Measurements from ENCODE around the gene NFYC. TPM values are rescaled to one million over a fixed set of nuclear protein-coding genes. Genes with fewer than 3 reads are reported as not detected.

Gene NFYC
- total and polyA plus RNA-seq, 11 donors: 45.2 to 82.8 (median 66.1) TPM

GRCh38 chr1:40651138-40651857 lies 40.2 kb upstream of the NFYC start:
- Histone ChIP-seq H3K27ac (no peak overlapping the region), H3K27me3 (peaks cover 0 to 3% (median 0%) of the 10 kb centered on the region in 9 donors), H3K4me3 (no peak overlapping the region), H3K9me3 (no peaks in the 10 kb centered on the region), H3K4me1 (peaks cover 0 to 20% (median 3%) of the 10 kb centered on the region in 12 donors), H3K36me3 (no peaks in the 10 kb centered on the region)
- DNase-seq (peak in 1 of 5 donors; percentile 52), ATAC-seq (peak; percentile 31 to 79 (median 50))
- intact Hi-C loops (cut with DNase I): no loop called here
- WGBS, 4 donors: 68 to 72% (median 69%) methylated on average over 17 of the region's 17 CpGs
- TF ChIP-seq POLR2A (IDR thresholded peaks at IDR 0.05): no peak
- TF ChIP-seq, protein P1, sequence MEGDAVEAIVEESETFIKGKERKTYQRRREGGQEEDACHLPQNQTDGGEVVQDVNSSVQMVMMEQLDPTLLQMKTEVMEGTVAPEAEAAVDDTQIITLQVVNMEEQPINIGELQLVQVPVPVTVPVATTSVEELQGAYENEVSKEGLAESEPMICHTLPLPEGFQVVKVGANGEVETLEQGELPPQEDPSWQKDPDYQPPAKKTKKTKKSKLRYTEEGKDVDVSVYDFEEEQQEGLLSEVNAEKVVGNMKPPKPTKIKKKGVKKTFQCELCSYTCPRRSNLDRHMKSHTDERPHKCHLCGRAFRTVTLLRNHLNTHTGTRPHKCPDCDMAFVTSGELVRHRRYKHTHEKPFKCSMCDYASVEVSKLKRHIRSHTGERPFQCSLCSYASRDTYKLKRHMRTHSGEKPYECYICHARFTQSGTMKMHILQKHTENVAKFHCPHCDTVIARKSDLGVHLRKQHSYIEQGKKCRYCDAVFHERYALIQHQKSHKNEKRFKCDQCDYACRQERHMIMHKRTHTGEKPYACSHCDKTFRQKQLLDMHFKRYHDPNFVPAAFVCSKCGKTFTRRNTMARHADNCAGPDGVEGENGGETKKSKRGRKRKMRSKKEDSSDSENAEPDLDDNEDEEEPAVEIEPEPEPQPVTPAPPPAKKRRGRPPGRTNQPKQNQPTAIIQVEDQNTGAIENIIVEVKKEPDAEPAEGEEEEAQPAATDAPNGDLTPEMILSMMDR (IDR thresholded peaks at IDR 0.05): peak in 1 of 12 donors; percentile 4

DNA sequence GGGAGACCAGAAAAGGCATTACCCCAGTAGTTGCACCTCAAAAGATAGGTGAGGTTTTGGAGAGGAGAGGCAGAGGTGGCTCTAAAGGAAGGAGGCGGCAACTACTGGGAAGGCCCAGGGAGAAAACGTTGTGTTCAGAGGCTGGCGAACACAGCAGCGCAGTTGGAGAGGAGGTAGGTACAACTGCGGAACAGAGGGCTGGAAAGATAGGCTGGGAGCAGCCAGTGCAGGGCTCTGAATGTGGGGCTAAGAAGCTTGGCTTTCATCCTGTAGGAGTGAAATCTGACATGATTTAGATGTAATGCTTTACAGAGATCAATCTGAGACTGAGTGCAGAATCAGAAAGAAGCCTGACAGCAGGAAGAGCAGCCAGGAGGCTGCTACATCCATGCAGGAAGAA lies 39.0 kb upstream of the NFYC start:
- no peak for TF ChIP-seq POLR2A (IDR thresholded peaks at IDR 0.05)
- TF ChIP-seq, protein P1 (IDR thresholded peaks at IDR 0.05): no peak
- WGBS, 4 donors: 72 to 88% (median 83%) methylated on average over 5 of the region's 5 CpGs
- DNase-seq: no peak
- Histone ChIP-seq H3K4me3 (no peak overlapping the region), H3K36me3 (no peaks in the 10 kb centered on the region), H3K27ac (no peak overlapping the region), H3K4me1 (peaks cover 0 to 20% (median 3%) of the 10 kb centered on the region in 12 donors), H3K9me3 (no peaks in the 10 kb centered on the region), H3K27me3 (peaks cover 0 to 3% (median 0%) of the 10 kb centered on the region in 9 donors)
- intact Hi-C loops (cut with DNase I): no loop called here
- ATAC-seq: no peak

DNA sequence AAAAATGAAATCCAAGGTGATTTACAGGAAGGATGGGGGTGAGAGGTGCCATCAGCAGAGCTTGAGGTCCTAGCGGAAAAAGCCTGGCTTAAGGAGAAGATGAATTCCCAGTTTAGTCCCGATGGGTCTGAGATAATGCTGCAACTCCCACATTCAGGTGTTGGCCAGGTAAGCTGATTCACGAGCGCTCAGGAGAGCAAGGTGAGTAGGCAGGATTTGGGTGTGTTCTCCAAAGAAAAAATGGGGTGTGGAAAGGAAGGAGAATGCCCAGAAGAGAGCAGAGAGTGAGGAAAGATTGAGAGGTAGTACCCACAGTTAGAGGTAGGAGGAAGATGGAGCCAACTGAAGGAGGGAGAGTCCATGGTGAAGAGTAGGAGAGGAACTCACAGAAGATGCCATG lies 38.5 kb upstream of the NFYC start:
- Histone ChIP-seq H3K27me3 (peaks cover 0 to 3% (median 0%) of the 10 kb centered on the region in 9 donors), H3K27ac (no peak overlapping the region), H3K9me3 (no peaks in the 10 kb centered on the region), H3K4me1 (peaks cover 0 to 20% (median 3%) of the 10 kb centered on the region in 12 donors), H3K36me3 (no peaks in the 10 kb centered on the region), H3K4me3 (no peak overlapping the region)
- DNase-seq (no peak), ATAC-seq (no peak)
- intact Hi-C loops (cut with DNase I): no loop called here
- TF ChIP-seq, protein P1 (IDR thresholded peaks at IDR 0.05): no peak
- no peak for TF ChIP-seq POLR2A (IDR thresholded peaks at IDR 0.05)
- 79 to 91% (median 87%) methylated on average over 4 of the region's 4 CpGs for WGBS, 4 donors

GRCh38 chr1:40653851-40654537 lies 37.5 kb upstream of the NFYC start:
- H3K4me1 ChIP-seq: peaks cover 0 to 20% (median 3%) of the 10 kb centered on the region in 12 donors
- H3K9me3 ChIP-seq: no peaks in the 10 kb centered on the region
- TF ChIP-seq POLR2A (IDR thresholded peaks at IDR 0.05): no peak
- TF ChIP-seq, protein P1 (IDR thresholded peaks at IDR 0.05): no peak
- H3K4me3 ChIP-seq: no peak overlapping the region
- peaks cover 0 to 3% (median 0%) of the 10 kb centered on the region in 9 donors for H3K27me3 ChIP-seq
- intact Hi-C loops (cut with DNase I): no loop called here
- H3K27ac ChIP-seq: no peak overlapping the region
- 21 to 40% (median 23%) methylated on average over 19 to 35 of the region's 35 CpGs for WGBS, 4 donors
- H3K36me3 ChIP-seq: no peaks in the 10 kb centered on the region
- DNase-seq (no peak), ATAC-seq (no peak)

Measured in heart left ventricle (tissue), 16 donors.